K562 (cell line): Measurements from ENCODE around the gene VIPR2. TPM values are rescaled to one million over a fixed set of nuclear protein-coding genes. Genes with fewer than 3 reads are reported as not detected.

Experiments
- ATAC-seq: fragments of 200-7000 bp; cut with Tn5 transposase; 3 replicates; pipeline ENCODE4 v1.9.1; 2020; ENCODE audit warnings: moderate library complexity
- BruUV-seq: library from RNA; stranded (reverse); fragments of 400-500 nt; replicated peaks from 2 replicates; lab custom pipeline; 2021; lab: Mats Ljungman, UMichigan
- CTCF ChIA-PET: fragments of 300-600 bp; formaldehyde crosslinking; extraction: SDS; loops from one replicate; lab custom pipeline; 2021; ENCODE audit warnings: low intra/inter-chr PET ratio; lab: Yijun Ruan, JAX
- POLR2A ChIA-PET: fragments of 300-600, 350-650 bp; sonication (Branson Sonifier 250); formaldehyde crosslinking; extraction: SDS; loops from one replicate; lab custom pipeline; 2021; ENCODE audit warnings: antibody characterized with exemption, inconsistent platforms; lab: Yijun Ruan, JAX
- DNase-seq, 4 experiments: peaks; one replicate each; pipeline versions ENCODE4 v3.0.0 to v3.0.0-alpha.2; 2011 to 2018; ENCODE audit warnings: low spot score in 3 of 4, mixed read lengths in 3 of 4; ENCODE audit errors: extremely low read depth in 1 of 4
- FAIRE-seq: peaks from 2 replicates; lab custom pipeline; 2011; peaks lifted over from hg19 to GRCh38; lab: Jason Lieb, UNC
- H2AFZ ChIP-seq: 2 replicates; pipeline ENCODE4 v1.6.0; 2011; ENCODE audit warnings: low read depth, low read length, control low read depth, inconsistent platforms
- H3K27ac ChIP-seq: fragments of 200-600 bp; 3 replicates; pipeline ENCODE4 v1.8.0; 2011; ENCODE audit warnings: low read depth, mild to moderate bottlenecking, control low read depth, inconsistent platforms, low read length, moderate library complexity, mixed read lengths; ENCODE audit errors: extremely low read depth
- H3K27me3 ChIP-seq, 2 experiments: fragments of 300-600 bp in 1 of 2; 2 replicates in 1 of 2; 3 replicates in 1 of 2; pipeline versions ENCODE4 v1.6.0 to v1.8.0; 2011; ENCODE audit warnings: inconsistent platforms in 2 of 2, low read length in 2 of 2, mild to moderate bottlenecking in 1 of 2, mixed read lengths in 1 of 2, moderate library complexity in 1 of 2; ENCODE audit not compliant: control insufficient read depth in 2 of 2, insufficient read depth in 2 of 2
- H3K36me3 ChIP-seq: fragments of 300-600 bp; 3 replicates; pipeline ENCODE4 v1.8.0; 2011; ENCODE audit warnings: mild to moderate bottlenecking, low read length, inconsistent platforms; ENCODE audit not compliant: control insufficient read depth, insufficient read depth
- H3K4me1 ChIP-seq, 2 experiments: fragments of 200-600 bp in 1 of 2; replicated peaks in 1 of 2; 2 replicates in 1 of 2; 3 replicates in 1 of 2; pipeline versions ENCODE4 v1.5.1 to v1.8.0; 2011; ENCODE audit warnings: inconsistent platforms in 2 of 2, low read length in 2 of 2, mild to moderate bottlenecking in 1 of 2, mixed read lengths in 1 of 2, moderate library complexity in 1 of 2; ENCODE audit not compliant: control insufficient read depth in 2 of 2, insufficient read depth in 2 of 2
- H3K4me2 ChIP-seq: 2 replicates; pipeline ENCODE4 v1.6.1; 2011; ENCODE audit warnings: low read length, control low read depth, inconsistent platforms, mixed read lengths; ENCODE audit not compliant: insufficient read depth
- H3K4me3 ChIP-seq: fragments of 200-600 bp; sonication (generic), shearing (Covaris generic); 2 replicates; pipeline ENCODE4 v1.5.1; 2016; ENCODE audit warnings: control low read depth, inconsistent platforms
- H3K79me2 ChIP-seq: fragments of 200-600 bp; 3 replicates; pipeline ENCODE4 v1.8.0; 2011; ENCODE audit warnings: low read length, inconsistent platforms; ENCODE audit not compliant: control insufficient read depth, insufficient read depth
- H3K9ac ChIP-seq, 2 experiments: 2 replicates each; pipeline versions ENCODE4 v1.6.0 to v1.6.1; 2011; ENCODE audit warnings: low read depth in 2 of 2, low read length in 2 of 2, control low read depth in 1 of 2, inconsistent platforms in 1 of 2, mild to moderate bottlenecking in 1 of 2, mixed read lengths in 1 of 2; ENCODE audit not compliant: insufficient read depth in 1 of 2
- H3K9me1 ChIP-seq: one replicate; pipeline ENCODE4 v1.6.0; 2011; ENCODE audit warnings: inconsistent platforms, mild to moderate bottlenecking, low read length, moderate library complexity; ENCODE audit not compliant: control insufficient read depth, insufficient read depth
- H3K9me3 ChIP-seq: replicated peaks from 2 replicates; pipeline ENCODE4 v1.5.1; 2011; ENCODE audit warnings: low read depth, low read length, inconsistent platforms; ENCODE audit not compliant: control insufficient read depth, insufficient read depth
- H4K20me1 ChIP-seq: replicated peaks from 2 replicates; pipeline ENCODE4 v1.6.1; 2011; ENCODE audit warnings: low read length, inconsistent platforms, mixed read lengths; ENCODE audit not compliant: control insufficient read depth, insufficient read depth
- EZH2 ChIP-seq: IDR thresholded peaks from 2 replicates; pipeline ENCODE4 v1.6.1; 2012; ENCODE audit warnings: low read depth, mild to moderate bottlenecking, inconsistent platforms, low read length, borderline replicate concordance
- FOXJ3 ChIP-seq: sonication (generic); formaldehyde crosslinking; IDR thresholded peaks from 2 replicates; pipeline ENCODE4 v1.4.0; 2020; ENCODE audit warnings: mild to moderate bottlenecking, missing genetic modification reagents
- KAT2B ChIP-seq: IDR thresholded peaks from one replicate; pipeline ENCODE4 v1.6.1; 2012; ENCODE audit warnings: low read depth, mild to moderate bottlenecking, control low read depth, inconsistent platforms, low read length, moderate library complexity
- REST ChIP-seq, 2 experiments: fragments of 450-650 bp; formaldehyde crosslinking in 1 of 2; IDR thresholded peaks; 2 replicates each; pipeline versions ENCODE4 v1.4.0 to v1.6.1; 2014 to 2020; ENCODE audit warnings: mild to moderate bottlenecking in 2 of 2, borderline replicate concordance in 1 of 2, low read depth in 1 of 2
- TCF15 ChIP-seq: fragments of 250-450 bp; sonication (Bioruptor Pico); IDR thresholded peaks from 2 replicates; pipeline ENCODE4 v1.8.0; 2022; ENCODE audit warnings: moderate library complexity, mild to moderate bottlenecking, inconsistent platforms
- WGBS: fragments of 100-300 bp; shearing (Covaris generic); methylation state at CpG from one replicate; pipeline ENCODE4 v1.1.6; 2016; ENCODE audit warnings: low coverage, mixed read lengths; ENCODE audit not compliant: insufficient coverage; ENCODE audit errors: missing lambda C conversion rate; 5-methylcytosine and 5-hydroxymethylcytosine counted together
- in situ Hi-C: fragments of 300-500 bp; cut with MboI; formaldehyde crosslinking; loops from 4 replicates; pipeline ENCODE4 v1.15.0; 2018; ENCODE audit warnings: inconsistent platforms, mixed read lengths
- intact Hi-C: fragments of 100-400 bp; cut with micrococcal nuclease; formaldehyde crosslinking; loops from 2 replicates; pipeline ENCODE4 v1.14.2; 2022
- polyA plus RNA-seq, 8 experiments: library from polyadenylated mRNA; depleted of rRNA in 4 of 8; stranded (reverse) in 5 of 8; unstranded in 3 of 8; fragments of >200 nt; fragmentation: Nextera tagmentation in 2 of 8; fragmentation: Illumina TruSeq in 1 of 8; extraction: Ambion mirVana in 2 of 8; extraction: Trizol in 1 of 8; gene quantifications; 2 replicates each; pipeline versions ENCODE4 v1.2.1 to v1.2.3, GENCODE V29; 2011 to 2014; ENCODE audit warnings: inconsistent platforms in 1 of 8, missing spikeins in 1 of 8
- total RNA-seq, 7 experiments: library from RNA; depleted of rRNA in 6 of 7; stranded (reverse); fragments of >200 nt in 6 of 7; fragmentation: Illumina TruSeq in 2 of 7; extraction: Trizol in 2 of 7; gene quantifications; 2 replicates each; pipeline versions ENCODE4 v1.2.1 to v1.2.3, GENCODE V29; 2011 to 2021; ENCODE audit warnings: low replicate concordance in 1 of 7

The VIPR2 gene
- total and polyA plus RNA-seq, 9 of the 15 experiments (the other 6 are each of a cell fraction or from before 2014, with no cell fraction given), result 0.04 TPM; not detected in 8

- Histone ChIP-seq H4K20me1 (no peaks in the 10 kb centered on the region), H3K4me2 (no peak overlapping the region), H3K36me3 (no peaks in the 10 kb centered on the region), H2AFZ (no peak overlapping the region), H3K79me2 (no peaks in the 10 kb centered on the region), H3K9me1 (no peaks in the 10 kb centered on the region), H3K9ac (no peak overlapping the region), H3K27ac (no peak overlapping the region), H3K4me1 (peaks cover 0 to 24% of the 10 kb centered on the region in 2 experiments; a peak in 1 of 5 replicates), H3K9me3 (peaks cover 4% of the 10 kb centered on the region), H3K4me3 (no peak overlapping the region), H3K27me3 (peaks cover 72 to 81% of the 10 kb centered on the region in 2 experiments)
- intact Hi-C loops (no loop called here), in situ Hi-C loops (no loop called here)
- ChIA-PET POLR2A (interaction anchor here (0.6 to 1.3 kb wide), 7 partner anchors 11 to 298 kb away, joined by 3 read pairs; no protein-coding TSS in a partner anchor), CTCF (no interaction called here)
- DNase-seq, result no peak
- peak; percentile 22; the same call in 2 of the 3 replicates for ATAC-seq
- TF ChIP-seq TCF15 (no peak), FOXJ3 (CRISPR knock-in tag) (no peak), KAT2B (no peak), REST (IDR thresholded peaks at IDR 0.05; ENCODE audit: borderline replicate concordance) (no peak), REST (CRISPR knock-in tag; IDR thresholded peaks at IDR 0.05; ENCODE audit: low read depth) (no peak), EZH2 (peak; percentile 54; the same call in 1 of the 2 replicates)
- no TSS peak for BruUV-seq
- WGBS, result 3% methylated on average over 23 of the region's 28 CpGs
- no peak for FAIRE-seq
Measured at GRCh38 chr7:158992759-158993158, 151.9 kb downstream of the VIPR2 start.
